Stimulated activated CD8-positive, alpha-beta memory T cell treated with anti-CD3 and anti-CD28 coated beads, Interleukin-12 subunit alpha, Interleukin-12 subunit beta, amount 100 ng/mL, for 1 hour (primary cell): ENCODE results near the gene REC8.

ENCODE experiments used
- DNase-seq: peaks from one replicate; pipeline ENCODE4 v3.0.0-alpha.2; 2020; ENCODE audit warnings: low read depth

REC8 gene

DNA sequence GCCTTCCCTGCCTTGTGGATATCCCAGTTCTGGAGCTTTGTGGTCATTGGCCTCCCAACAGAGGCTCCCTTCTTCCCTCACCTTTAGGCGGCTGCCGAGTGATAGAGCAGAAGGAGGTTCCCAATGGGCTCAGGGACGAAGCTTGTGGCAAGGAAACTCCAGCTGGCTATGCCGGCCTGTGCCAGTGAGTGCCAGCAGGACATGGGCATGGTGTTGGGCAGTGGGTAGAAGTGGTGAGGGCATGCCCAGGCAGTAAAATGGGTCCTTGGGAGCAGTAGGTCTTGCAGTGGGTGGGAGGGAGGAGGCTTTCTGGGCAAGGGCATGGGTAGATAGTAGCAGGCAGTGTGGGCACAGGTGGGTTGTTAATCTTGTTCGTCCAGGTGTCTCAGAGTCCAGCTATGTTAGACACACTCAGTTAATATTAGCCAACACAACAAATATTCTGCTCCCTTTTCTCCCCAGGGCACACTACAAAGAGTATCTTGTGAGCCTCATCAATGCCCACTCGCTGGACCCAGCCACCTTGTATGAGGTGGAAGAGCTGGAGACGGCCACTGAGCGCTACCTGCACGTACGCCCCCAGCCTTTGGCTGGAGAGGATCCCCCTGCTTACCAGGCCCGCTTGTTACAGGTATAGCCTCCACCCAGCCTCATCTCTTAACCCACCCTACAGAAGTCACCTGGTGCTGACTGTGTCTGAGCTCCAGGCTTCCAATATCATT lies 11.9 kb upstream of the REC8 start:
- DNase-seq: no peak

DNA sequence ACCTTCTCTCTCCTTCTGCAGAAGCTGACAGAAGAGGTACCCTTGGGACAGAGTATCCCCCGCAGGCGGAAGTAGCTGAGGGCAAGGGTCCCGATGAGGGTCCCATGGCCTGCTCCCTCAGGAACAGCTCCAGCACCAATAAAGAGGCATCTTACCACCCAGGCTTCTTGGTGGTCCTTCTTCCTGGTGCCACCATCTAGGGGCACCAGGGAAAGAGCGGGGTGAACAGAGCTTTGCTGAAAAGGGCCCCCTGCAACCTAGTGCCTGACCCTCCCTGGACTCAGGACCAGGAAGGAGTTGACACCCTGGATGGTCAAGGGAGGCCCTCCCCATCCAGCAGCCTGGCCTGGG lies 11.4 kb upstream of the REC8 start:
- DNase-seq: no peak

DNA sequence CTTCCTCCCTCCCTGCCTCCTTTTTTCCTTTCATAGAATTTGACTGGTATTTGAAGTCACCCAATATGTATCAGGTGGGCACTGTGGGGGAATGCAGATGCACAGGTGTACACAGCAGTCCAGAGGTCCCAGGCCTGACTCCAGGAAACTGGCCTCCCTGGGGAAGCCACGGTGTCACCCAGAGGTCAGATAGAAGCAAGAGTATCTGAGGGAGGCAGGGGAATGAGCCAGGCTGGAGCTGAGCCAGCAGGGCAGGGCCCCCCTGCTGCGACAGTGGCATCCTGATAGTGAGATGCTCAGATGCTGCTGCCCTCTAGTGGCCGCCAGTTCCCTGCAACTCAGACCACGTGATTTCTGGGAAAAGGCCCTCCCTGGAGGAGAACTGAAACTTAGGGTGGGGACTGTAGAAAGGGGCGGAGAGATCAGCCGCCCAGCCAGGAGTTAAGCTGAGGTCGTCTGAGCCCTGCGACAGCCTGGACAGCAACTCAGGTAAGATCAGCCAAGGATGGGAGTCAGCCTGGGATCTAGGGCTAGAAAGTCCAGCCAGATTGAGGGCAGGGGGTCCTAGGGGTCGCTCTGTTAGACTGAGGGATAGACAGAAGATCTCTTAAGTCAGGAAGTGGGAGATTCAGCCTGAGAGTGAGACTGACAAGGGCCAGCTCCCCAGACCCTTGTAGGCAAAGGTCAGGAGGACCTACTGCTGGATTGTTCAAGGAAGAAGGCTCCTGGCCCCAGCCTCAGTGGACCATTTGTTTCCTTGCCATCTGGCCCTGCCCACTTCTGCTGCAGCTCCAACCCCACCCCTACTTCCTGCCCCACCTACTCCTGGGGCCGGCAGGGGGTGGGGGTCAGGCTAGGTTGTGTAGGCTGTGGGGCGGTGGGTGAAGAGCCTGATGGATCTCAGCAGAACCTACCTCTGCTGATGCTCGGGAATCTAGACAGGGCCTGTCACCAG lies 10.8 kb upstream of the REC8 start, which contains the start of gene IRF9:
IRF9 (plus strand) TSS at position 416 of the 955 bp plus-strand sequence. CDS start 880 bp downstream, outside the sequence.
- DNase-seq: peak; percentile 98

DNA sequence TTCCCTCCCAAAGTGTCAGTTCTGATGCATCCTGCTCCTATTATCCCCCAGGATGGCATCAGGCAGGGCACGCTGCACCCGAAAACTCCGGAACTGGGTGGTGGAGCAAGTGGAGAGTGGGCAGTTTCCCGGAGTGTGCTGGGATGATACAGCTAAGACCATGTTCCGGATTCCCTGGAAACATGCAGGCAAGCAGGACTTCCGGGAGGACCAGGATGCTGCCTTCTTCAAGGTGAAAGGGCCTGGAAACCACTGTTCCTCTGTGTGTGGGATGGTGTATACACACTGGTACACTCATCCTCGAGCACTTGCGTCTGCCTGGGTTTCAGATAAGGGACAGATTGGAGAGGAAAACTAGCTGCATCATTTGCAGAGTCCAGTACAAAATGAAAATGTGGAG lies 9.8 kb upstream of the REC8 start:
- no peak for DNase-seq

DNA sequence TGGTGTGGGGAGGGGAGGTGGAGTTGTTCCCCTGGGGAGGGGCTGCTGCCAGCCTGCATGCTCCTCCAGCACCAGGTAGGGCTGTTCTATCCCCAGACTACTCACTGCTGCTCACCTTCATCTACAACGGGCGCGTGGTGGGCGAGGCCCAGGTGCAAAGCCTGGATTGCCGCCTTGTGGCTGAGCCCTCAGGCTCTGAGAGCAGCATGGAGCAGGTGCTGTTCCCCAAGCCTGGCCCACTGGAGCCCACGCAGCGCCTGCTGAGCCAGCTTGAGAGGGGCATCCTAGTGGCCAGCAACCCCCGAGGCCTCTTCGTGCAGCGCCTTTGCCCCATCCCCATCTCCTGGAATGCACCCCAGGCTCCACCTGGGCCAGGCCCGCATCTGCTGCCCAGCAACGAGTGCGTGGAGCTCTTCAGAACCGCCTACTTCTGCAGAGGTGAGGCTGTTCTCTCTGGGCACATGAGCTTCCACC lies 7.3 kb upstream of the REC8 start:
- DNase-seq: no peak

DNA sequence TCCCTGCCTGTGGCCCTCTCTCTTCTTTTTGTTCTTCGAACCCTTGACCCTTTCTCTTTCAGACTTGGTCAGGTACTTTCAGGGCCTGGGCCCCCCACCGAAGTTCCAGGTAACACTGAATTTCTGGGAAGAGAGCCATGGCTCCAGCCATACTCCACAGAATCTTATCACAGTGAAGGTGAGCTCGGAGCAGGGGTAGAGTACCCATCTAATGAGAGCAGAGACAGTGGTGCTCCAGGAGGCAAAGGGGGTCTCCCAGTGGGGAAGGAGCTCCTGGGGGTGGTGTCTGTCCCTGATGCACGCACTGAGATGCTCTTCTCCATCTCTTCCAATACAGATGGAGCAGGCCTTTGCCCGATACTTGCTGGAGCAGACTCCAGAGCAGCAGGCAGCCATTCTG lies 6.1 kb upstream of the REC8 start:
- no peak for DNase-seq

DNA sequence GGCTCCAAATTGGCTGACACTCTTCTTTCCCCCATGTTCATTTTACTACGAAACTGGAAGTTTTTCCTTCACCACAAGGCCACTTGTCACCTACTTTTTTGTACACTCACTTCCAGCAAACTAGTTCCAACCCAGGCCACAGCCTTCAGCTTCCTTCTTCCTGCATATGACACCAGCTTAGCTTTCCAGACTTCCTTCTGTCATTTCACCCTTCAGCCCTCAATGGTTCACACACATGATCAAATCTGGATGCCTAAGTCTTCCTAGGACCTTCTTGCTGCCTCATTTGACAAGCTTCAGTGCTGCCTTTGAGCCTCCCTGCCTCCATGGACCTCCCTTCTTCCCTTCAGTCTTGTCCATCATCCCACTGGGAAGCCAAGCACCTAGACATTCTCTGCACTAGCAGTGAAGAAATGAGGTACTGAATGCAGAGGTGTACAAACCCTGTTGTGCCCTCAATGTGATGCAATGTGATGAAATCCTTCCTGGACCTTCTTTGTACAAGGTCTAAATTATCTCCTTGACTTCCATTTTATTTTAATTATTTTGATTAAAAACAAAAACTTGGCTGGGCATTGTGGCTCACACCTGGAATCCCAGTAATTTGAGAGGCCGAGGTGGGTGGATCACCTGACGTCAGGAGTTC lies 4.3 kb upstream of the REC8 start:
- no peak for DNase-seq

DNA sequence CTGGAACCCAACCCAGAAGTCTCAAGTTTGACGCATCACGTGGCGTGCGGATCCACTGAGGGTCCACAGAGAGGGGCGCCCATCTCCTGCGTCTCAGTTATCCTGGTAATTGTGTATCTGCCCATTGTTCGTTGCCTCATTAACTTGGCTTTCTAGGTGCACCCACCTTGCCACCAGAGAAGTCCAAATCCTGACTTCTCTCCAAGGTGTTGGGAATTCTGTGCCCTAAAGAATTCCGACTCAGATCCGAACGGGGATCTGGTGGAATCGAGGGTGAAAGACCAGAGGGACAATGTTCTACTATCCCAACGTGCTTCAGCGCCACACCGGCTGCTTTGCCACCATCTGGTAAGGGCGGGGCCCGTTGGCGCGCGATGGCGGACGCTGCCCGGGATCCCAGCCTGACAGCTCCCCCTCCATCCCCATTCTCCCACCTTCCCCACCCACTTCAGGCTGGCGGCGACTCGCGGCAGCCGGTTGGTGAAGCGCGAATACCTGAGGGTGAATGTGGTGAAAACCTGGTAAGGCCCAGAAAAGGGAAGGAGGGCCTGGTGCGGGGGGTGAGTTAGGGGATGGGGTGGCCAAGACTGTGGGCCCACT lies 481 bp downstream of the REC8 start:
- DNase-seq: no peak

DNA sequence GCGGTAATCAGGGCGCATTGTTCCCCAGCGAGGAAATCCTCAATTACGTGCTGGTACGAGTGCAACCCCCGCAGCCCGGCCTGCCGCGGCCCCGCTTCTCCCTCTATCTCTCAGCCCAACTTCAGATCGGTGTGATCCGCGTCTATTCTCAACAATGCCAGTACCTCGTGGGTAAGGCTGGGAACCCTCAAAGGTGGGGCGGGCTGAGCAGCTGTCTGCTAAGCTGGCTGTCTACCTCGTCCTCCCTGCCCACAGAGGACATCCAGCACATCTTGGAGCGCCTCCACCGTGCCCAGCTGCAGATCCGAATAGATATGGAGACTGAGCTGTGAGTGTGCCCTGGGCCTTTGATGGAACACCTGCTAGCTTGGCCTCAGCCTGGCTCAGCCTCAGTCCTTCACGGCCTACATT lies 996 bp downstream of the REC8 start:
- DNase-seq: no peak

DNA sequence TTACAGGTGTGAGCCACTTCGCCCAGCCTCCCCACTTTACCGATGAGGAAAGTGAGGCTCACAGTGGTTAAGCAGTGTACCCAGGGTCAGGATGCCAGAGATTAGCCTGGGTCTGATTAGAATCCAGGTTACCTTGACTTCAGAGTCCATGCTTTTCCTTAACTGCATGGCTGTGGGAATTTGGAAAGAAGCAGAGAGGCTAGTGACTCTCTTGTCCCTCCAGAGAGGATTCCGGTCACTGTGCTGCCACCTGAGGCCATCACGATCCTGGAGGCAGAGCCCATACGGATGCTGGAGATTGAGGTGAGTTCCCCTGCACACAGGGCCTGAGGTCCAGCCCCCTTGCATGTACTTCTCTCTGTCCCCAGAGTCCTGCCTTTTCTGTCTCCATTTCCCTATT lies 4.7 kb downstream of the REC8 start:
- DNase-seq: no peak

DNA sequence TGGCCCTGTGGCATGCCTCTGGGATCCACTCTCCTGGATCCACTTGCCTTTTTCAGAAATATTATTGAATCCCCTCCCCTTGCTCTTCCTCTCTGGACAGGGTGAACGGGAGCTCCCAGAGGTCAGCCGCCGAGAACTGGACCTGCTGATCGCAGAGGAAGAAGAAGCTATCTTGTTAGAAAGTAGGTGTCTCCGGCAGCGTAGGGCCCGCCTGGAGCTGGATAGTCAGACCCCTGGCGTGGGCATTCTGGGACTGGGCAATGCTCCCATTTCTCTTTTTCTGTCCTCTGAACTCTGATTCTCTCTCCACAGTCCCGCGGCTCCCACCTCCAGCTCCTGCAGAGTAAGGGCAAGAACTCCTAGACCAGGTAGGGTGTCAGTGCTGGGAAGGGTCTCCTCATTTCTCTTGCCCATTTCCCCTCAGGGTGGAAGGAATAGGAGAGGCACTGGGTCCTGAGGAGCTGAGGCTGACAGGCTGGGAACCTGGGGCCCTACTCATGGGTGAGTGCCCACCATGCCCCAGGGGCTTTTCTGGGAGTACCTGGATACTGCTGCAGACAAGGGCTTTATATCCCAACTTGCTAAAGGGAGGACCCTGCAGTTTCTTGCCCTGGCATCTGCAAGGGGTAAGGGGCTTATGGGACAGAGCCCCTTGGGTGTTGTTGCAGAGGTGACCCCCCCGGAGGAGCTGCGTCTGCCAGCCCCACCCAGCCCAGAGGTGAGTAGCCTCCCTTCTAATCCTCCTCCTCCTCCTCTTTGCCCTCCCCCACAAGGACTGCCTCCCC lies 5.4 kb downstream of the REC8 start:
- no peak for DNase-seq

DNA sequence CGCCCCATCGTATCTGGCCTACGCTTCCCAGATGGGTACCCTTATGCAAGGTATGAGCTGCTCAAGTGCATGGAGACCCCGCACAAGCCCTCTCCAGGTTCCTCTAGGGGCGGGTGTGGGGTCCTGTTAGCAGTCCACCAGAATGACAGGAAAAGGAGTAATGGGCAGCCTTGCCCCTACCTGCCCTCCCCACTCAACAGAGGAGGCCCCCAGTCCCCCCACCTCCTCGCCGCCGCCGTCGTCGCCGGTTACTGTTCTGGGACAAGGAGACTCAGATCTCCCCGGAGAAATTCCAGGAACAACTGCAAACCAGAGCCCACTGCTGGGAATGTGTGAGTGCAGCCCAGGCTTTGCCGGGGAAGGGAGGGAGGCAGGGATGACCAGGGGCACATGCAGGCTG lies 6.0 kb downstream of the REC8 start:
- no peak for DNase-seq

DNA sequence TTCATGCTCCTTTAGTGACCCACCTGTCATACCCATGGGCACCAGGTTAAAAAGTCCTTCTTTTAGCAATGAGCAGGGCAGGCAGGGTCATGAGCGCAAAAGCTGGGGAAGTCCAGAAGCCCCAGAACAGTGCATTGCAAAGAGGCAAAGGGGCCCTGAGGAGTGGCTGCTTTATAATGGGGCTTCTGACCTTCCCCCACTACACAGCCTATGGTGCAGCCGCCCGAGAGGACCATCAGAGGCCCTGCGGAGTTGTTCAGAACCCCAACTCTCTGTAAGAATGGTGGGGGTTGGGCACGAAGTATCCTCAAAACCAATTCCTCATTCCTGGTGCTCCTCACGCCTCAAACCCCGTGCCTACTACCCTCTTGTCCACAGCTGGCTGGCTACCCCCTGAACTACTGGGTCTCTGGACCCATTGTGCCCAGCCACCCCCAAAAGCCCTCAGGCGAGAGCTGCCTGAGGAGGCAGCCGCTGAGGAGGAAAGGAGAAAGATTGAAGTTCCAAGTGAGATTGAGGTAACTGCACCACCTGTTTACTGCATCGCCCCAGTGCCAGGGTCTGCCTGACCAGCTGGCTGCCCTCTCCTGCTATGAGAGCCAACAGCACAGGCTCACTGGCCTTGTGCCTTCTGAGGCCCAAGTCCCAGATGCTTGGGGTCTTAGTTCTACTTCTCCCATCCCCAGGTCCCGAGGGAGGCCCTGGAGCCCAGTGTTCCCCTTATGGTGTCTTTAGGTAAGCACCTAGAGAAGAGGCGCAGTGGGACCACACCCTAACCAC lies 6.7 kb downstream of the REC8 start:
- DNase-seq: no peak

DNA sequence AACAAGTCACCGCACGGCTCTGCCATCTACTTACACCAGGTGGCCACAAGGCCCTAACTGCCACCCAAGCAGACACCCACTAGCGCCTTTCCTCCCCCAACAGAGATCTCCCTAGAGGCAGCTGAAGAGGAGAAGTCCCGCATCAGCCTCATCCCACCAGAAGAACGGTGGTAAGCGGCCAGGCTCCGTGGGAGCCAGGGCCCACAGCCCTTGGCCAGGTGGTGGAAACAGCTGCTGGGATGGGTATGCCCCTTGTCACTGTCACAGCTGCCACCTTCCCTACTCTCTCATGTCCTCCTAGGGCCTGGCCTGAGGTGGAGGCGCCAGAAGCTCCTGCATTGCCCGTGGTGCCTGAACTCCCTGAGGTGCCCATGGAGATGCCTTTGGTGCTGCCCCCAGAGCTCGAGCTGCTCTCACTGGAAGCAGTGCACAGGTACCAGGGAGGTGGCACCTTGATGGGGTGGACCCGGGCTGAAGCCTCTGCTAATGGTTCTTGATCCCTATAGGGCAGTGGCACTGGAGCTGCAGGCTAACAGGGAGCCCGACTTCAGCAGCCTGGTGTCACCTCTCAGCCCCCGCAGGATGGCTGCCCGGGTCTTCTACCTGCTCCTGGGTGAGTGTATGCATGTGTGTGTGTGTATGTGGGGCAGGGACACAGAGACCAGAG lies 7.5 kb downstream of the REC8 start:
- no peak for DNase-seq

DNA sequence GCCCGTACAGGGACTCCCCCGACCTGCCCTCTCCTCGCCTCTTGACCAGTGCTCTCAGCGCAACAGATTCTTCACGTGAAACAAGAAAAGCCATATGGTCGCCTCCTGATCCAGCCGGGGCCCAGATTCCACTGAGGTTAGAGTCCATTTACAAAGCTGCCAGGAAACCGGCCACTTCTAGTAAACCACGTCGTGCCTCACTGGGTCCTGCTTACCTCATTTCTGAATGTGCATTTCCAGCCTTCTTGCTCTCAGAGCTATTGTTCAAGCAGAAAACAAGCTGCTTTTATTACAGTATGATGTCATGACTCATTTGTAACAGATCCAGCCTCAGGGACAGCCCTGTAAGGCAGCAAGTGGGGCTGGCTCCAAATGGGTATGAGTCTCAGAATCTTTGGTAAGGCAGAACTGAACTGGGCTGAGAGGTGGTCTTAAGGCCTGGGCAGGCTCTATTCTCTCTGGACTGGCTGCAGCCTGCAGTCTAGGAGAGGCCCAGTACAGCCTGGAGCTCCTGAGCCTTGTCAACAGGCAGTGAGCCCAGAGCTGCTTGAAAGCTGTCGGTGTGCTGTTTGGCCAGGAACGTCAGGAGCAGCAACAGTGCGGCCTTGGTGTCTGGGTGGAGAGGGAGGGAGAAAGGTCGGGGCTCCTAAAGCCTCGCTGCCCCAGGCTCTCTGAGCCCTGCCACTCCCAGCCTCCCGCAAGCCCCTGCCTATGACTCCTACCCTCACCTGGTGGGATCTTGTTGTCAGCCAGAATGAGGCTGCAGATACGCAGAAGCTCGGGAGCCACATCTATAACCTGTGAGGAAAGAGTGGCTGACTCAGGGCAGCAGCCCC lies 8.3 kb downstream of the REC8 start:
- no peak for DNase-seq

DNA sequence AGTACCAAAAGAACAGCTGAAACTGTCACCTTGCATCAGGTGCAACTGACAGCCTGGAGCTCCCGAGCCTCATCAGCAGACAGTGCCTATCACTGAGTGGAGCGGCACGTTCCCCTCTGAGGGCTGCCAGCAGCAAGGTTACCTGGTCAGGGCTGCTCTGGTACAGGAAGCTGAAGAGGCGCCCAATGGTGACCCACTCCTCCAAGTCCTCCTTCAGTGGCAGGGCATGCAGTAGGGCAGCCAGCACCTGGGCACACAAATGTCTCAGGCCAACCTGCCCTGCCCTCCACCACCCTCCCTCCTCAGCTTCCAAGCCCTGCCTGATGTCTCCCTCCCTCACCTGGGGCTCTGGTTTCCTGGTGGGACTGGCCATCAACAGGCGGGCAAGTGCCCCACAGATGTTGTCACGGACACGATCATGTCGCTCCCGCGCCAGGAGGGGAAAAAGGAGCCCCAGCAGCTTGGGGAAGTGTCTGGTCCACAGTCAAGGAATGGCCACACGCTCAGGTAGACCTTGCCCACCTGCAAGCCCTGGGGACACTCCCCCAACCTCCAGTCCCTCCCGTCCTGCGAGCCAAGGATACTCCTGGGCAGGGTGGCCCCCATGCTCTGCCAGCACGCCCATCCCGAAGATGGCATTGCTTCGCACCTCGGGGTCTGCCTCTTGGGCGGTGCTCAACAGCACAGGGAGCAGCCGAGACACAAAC lies 9.6 kb downstream of the REC8 start:
- no peak for DNase-seq

DNA sequence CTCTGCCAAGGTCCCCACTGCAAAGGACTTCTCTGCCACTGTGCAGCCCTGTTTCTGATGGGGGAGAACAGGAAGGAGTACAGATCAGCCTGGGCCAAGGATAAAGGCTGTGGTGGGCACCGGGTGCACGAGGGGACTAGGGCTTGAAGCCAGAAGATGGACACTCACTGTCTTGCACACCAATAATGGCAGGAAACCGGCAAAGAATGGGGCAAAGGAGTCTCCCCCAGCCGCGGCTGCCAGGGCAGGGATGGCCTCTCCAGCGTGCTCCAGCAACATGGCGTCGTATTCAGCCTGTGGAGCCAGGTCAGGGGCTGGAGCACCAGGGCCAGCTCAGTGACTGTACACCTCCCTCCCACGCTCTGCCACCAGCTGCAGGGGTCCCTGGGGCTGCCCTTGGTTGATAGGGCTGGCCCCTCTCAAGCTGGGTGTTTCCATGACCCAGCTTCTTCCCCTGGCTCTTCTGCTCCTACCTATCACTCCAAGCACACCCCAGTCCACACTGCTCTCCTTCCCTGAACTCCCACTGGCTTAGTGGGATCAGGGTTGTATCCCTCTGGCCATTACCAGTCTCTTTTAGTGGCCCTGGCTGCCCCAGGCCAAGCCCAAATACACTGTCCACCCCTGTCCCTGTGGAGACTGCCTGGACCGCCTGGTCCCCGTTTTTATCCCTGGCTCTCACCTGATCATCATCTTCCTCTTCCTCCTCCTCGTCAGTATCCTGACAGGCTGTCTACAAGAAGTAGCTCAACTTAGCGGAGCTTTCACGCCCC lies 10.4 kb downstream of the REC8 start:
- no peak for DNase-seq

DNA sequence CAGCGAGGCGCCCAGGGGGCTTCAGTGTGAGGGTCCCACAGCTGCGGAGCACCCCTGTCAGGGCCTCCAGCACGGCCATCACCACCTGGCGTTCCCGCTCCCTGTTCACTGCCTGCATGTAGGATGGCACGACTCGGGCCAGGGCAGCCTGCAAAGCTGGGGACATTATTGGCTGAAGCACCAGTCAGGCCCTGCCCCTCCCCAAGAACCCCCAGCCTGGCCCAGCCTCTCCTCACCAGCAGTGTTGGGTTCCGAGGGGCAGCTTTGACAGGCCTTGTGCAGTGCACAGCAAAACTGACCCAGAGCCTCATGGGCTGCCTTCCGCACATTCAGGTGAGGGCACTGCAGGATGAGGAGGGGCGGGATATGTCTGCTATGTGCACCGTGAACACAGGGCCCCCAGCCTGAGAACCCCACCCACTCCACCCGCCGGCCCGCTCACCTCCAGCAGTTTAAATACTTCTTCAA lies 11.2 kb downstream of the REC8 start:
- DNase-seq: no peak
